Measurements from ENCODE around the gene DENND1B. TPM values are rescaled to one million over a fixed set of nuclear protein-coding genes. Genes with fewer than 3 reads are reported as not detected.

Gene DENND1B
- total RNA-seq, 1 donor from 2014 or later: 9.5 TPM

- no peak for ATAC-seq
- DNase-seq (ENCODE audit: low spot score): no peak
These were observed 303.1 kb downstream of the DENND1B start for GRCh38 chr1:197472141-197472540.

- DNase-seq (ENCODE audit: low spot score): no peak
- ATAC-seq: no peak
These were observed 303.9 kb downstream of the DENND1B start for GRCh38 chr1:197471248-197471985.

- DNase-seq (ENCODE audit: low spot score) (no peak), ATAC-seq (no peak)
These were observed 304.9 kb downstream of the DENND1B start for GRCh38 chr1:197470330-197470729.

- no peak for ATAC-seq
- no peak for DNase-seq (ENCODE audit: low spot score)
These were observed 305.6 kb downstream of the DENND1B start for GRCh38 chr1:197469620-197470210.

GRCh38 chr1:197468543-197469175 is 306.6 kb downstream of the DENND1B start:
- DNase-seq (ENCODE audit: low spot score) (no peak), ATAC-seq (no peak)

- DNase-seq (ENCODE audit: low spot score) (no peak), ATAC-seq (no peak)
These were observed 307.4 kb downstream of the DENND1B start for GRCh38 chr1:197467881-197468280.

GRCh38 chr1:197466813-197467212 is 308.5 kb downstream of the DENND1B start:
- ATAC-seq (no peak), DNase-seq (ENCODE audit: low spot score) (no peak)

- DNase-seq (ENCODE audit: low spot score) (no peak), ATAC-seq (no peak)
These were observed 309.6 kb downstream of the DENND1B start for GRCh38 chr1:197465528-197466327.

GRCh38 chr1:197464044-197464443 is 311.2 kb downstream of the DENND1B start:
- ATAC-seq (peak; percentile 93), DNase-seq (ENCODE audit: low spot score) (peak; percentile 49)

GRCh38 chr1:197463142-197463541 is 312.1 kb downstream of the DENND1B start:
- peak; percentile 49 for ATAC-seq
- DNase-seq (ENCODE audit: low spot score): no peak

- ATAC-seq: no peak
- no peak for DNase-seq (ENCODE audit: low spot score)
These were observed 312.7 kb downstream of the DENND1B start for GRCh38 chr1:197462539-197462938.

Other genes starting within 250 kb of the DENND1B start
- gene C1orf53, start 127.2 kb upstream of the DENND1B start, total RNA-seq: 7.0 TPM
- gene LHX9, start 141.9 kb upstream of the DENND1B start, total RNA-seq: 0.23 TPM